Choroid plexus epithelial cell (primary cell): ENCODE results near the gene MBOAT2.

ENCODE experiments used
- DNase-seq: peaks from one replicate; pipeline ENCODE4 v3.0.0-alpha.2; 2010; ENCODE audit warnings: low read depth
- H3K4me3 ChIP-seq: 2 replicates; pipeline ENCODE4 v1.5.1; 2011; ENCODE audit warnings: low read depth, mild to moderate bottlenecking, control low read depth, low read length, moderate library complexity
- CTCF ChIP-seq: conservative IDR thresholded peaks from 2 replicates; pipeline ENCODE4 v1.5.1; 2011; ENCODE audit warnings: low read depth, mild to moderate bottlenecking, control low read depth, inconsistent platforms, low read length, moderate library complexity

Gene MBOAT2

GRCh38 chr2:8993902-8994278, 9.6 kb downstream of the MBOAT2 start:
- no peak for TF ChIP-seq CTCF

GRCh38 chr2:8993196-8993901, 10.1 kb downstream of the MBOAT2 start:
- no peak for TF ChIP-seq CTCF
- no peak overlapping the region for H3K4me3 ChIP-seq
- no peak for DNase-seq

More at GRCh38 chr2:8993902-8994278, 9.6 kb downstream of the MBOAT2 start:
- no peak for DNase-seq
- H3K4me3 ChIP-seq, result no peak overlapping the region

- H3K4me3 ChIP-seq, result no peak overlapping the region
- no peak for TF ChIP-seq CTCF
- DNase-seq, result no peak
Measured at GRCh38 chr2:8992643-8993042, 10.8 kb downstream of the MBOAT2 start.

- no peak for DNase-seq
- TF ChIP-seq CTCF, result no peak
- H3K4me3 ChIP-seq, result no peak overlapping the region
Measured at GRCh38 chr2:8989536-8990079, 13.9 kb downstream of the MBOAT2 start.

GRCh38 chr2:8987410-8987809, 16.1 kb downstream of the MBOAT2 start:
- TF ChIP-seq CTCF, result no peak
- no peak for DNase-seq
- no peak overlapping the region for H3K4me3 ChIP-seq

GRCh38 chr2:8986327-8986976, 17.0 kb downstream of the MBOAT2 start:
- no peak overlapping the region for H3K4me3 ChIP-seq
- DNase-seq, result no peak
- TF ChIP-seq CTCF, result peak; percentile 49
